ENCODE measurements around the gene CCDC24.
A peak's percentile ranks its signal among the peaks of the same experiment; 100 is the strongest.

Gene CCDC24

DNA sequence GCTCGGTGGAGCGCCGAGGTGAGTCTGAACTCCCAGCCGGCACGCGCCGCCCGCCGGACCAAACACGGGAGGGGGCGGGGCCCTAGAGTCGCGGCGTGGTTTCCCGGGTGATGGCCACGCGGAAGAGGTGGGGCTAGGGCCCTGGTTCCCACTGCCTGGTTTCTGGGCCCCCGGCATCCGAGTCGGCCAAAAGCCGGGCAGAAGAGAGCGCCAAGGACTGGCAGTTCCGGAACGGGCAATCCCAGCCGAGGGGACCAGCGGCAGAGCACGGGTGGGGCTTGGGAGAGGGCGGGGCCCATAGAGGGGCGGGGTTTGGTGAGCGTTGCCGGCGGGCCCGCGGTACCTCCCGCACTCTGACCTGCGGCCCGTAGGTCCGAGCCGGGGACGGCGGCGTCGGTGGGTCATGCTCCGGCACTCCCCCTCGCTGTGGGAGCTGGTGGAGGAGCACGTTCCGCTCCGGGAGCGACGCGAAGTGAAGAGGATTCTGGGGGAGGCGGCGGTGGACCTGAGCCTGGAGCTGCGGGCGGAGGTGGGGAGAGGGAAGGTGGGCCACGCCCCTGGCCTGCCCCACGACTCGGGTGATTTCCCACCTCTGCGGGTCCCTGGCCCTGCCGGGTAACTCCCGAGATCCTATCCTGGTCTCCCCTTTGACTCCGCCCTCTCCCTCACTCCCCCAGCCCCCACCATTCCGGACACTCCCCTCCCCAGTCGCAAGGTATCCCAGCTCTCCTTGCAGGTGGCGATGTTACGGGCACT, at the start of gene CCDC24:
Gene CCDC24 (plus strand): TSS at position 124 of the 756 bp plus-strand sequence. CDS start 280 bp downstream, at position 404.
- peak; percentile 74 for DNase-seq (ENCODE audit: low spot score)

DNA sequence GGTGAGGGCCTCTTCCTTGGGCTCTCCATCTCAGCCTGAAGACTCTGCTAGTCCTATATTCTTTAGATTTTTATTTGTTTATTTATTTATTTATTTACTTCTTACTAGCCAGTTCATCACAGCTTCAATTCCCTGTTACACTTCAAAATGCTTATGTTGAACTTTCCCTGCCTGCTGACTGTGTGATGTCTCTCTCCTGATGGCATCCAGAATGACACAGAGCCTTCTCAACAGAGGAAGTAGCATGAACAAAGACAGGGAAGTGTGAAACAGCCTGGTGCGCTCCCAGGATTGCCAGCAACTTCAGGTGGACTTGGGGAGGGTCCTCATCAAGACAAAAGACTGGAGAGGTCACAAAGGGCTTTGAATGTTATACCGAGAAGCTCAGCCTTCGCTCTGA, 49.0 kb upstream of the CCDC24 start:
- DNase-seq (ENCODE audit: low spot score) = no peak

DNA sequence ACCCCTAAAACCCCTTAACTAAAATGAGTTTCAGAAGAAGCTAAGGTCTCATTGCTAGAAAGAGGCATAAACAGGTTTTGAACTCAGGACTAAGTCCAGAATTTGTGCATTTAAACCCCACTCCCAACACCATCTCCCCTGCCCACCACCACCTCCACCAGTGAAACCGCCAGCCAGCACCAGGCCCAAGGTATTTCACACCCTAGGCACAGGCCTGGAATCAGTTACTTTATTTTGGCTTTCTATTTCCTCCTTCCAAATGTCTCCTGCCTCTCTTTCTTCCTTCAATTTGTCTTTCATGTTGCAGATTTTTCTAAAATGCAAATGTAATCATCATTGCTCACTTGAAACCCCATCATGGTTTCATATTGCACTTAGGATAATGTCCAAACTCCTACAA, 46.5 kb upstream of the CCDC24 start:
- DNase-seq (ENCODE audit: low spot score) = no peak

DNA sequence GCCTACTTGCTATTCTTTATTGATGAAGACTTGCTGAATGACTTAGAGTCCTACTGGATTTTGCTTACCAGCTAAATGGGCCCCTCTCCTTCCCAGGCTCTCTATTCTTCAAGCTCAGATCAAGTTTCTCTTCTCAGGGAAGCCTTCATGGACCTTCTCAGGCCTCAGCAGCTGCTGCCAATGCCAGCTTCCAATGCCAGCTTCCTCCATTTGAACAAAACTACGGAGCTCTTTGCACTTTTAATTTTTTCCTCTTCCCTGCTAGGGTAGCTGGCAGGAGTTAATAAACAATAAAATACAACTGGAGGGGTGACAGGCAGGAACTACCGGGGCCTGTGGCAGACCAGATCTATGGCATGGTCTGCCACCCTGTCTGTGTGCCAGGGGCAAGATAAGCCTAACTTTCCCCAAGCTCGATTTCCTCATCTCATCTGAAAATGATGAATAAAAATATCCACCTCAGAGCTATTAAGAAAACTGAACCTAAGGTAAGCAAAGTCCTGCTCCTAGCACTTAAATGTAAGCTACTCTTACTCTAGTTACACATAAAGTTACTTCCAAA, 45.6 kb upstream of the CCDC24 start:
- DNase-seq (ENCODE audit: low spot score) = no peak

DNA sequence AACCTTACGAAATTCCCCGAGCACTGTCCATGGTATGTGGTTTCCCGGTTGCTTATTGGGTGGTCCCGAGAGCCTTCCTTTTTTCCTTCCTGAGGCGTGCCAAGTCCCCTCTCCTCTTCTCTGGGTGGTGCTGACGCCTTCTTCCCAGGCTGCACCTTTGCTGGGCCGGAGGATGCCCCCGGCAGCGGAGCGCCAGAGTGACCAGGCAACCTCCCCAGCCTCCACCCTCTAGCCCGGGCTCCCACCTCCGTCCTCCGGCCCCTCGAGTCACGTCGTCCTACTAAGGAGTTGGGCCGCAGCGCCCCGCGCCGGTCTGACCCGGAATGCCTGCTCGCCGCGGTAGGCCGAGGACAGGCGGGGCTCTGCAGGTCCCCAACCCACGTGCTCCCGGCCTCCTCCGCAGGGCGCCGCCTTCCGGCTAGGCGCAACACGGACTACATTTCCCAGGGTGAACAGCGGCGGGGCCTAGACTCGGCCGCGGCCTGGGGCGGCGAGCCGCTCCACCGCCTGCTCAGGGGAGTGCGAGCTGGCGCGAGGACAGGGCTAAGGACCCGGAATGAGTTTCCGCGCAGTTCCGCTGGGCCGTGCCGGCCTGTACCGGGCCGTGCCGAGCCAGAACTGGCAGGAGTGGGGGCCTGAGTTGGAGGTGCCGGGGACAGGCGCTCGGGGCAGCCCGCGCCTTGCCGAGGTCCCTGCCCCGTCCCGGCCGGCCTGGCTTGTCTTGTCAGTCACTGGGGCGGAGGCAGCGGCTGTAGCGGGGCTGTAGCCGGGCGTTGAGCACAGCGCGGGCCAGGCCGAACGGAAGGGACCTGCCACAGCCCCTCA, 45.0 kb upstream of the CCDC24 start, which contains the start of gene IPO13:
Gene IPO13 (plus strand): TSS at position 715 of the 825 bp plus-strand sequence. CDS start 651 bp downstream, outside the sequence.
- peak; percentile 96 for DNase-seq (ENCODE audit: low spot score)

DNA sequence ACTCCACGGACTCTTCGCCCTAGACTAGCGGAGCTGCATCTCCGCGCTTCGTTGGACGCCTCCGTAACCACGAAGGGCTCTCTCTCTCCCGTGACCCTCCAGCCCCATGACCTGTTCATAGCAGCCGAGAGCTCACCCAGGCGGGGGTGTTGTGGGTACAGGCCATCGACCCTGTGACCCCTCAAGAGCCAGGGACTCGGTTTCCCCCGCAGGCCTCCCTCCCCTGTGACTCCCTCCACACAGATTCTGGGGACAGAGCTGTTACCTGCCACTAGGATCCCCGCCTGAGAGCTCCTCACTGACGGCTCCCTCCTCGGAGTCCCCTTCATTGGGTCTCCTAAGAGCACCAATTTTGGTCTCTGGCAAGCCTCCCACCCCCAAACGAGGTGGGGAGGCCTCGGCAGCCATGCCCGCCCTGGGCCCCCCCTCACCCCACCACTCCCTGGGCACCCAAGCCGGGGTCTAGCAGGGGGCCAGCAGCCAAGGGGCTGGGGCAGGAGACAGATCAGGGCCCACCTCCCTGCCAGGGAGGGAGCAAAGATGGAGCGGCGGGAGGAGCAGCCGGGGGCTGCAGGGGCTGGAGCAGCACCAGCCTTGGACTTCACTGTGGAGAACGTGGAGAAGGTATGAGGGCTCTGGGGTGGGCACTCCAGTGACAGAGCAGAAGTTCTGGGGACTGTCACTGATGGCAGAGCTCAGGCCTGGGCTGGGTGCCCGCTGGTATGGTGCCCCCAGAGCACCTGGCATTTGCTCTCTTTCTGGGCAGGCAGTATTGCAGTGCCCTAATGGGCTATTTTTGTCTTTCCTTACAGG, 44.1 kb upstream of the CCDC24 start:
- DNase-seq (ENCODE audit: low spot score) = no peak

DNA sequence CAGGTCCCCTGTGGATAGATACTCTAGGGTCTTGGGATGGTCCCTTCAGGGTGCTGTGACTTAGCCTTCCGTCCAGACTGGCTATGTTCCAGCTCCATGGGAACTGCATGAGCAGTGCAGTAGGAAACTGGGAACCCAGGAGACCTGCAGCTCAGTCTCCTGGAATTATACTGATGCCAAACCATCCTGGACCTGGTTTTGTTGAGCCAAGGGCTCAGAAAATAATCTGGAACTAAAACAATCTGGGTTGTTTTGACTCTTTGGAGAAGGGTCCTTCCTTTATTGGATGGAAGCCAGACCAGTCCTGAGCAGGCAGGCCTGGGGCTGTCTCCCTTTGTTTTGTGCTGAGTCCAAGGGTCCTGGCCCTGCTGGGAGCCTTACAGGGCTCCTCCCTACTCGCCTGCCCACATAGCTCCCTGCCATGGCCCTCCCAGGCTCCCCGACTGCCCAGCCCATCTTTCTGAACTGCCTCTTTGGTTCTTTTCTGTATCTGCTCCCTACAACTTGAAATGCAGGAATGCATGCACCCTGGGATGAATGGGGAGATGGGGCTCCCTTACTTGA, 43.4 kb upstream of the CCDC24 start:
- DNase-seq (ENCODE audit: low spot score) = no peak

DNA sequence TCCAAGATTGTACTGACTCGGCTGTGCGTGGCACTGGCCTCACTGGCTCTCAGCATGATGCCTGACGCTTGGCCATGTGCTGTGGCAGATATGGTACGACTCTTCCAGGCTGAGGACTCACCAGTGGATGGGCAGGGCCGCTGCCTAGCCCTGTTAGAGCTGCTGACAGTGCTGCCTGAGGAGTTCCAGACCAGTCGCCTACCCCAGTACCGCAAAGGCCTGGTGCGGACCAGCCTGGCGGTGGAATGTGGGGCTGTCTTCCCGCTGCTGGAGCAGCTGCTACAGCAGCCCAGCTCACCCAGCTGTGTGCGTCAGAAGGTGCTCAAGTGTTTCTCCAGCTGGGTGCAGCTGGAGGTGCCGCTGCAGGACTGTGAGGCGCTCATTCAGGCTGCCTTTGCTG, 41.7 kb upstream of the CCDC24 start:
- DNase-seq (ENCODE audit: low spot score) = no peak

DNA sequence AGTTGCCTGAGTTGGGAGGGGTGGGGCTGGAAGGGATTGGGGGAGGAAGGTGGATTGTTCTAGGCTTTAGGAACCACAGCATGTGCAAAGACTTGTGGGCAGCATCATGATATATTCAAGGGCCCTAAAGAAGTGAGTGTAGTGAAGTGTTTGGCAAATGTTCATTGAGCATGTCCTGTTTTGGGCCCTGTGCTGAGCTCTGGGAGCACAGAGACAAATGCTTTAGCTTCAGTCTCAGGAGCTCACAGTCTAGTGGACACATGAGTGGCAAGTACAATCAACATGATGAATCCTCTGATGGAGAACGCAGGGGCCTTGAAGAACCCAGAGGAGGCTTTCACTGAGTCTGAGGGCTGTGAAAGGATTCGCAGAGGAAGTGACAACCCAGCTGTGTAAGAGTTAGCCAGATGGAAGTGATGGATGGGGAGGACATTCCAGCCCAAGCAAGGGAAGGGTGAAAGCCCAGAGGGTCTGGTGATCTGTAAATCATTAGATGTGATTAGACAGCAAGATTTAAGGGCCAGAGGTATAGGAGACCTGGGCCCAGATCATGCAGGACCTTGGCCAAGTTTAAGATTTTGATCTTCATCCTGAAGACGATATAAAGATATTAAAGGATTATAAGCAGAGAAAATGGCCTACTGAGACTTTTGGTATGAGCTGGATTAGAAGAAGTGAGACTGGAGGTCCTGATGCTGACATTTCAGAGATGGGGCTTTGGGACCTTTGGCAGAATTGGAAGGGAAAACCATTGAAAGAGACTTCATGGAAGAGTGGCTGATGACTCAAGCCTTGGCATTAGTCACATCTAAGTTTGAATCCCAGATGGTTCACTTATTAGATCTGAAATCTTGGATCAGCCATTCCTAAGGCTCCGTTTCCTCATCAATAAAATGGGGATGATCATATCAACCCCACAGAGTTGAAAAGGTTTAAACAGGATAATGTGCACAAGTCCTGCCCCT, 40.1 kb upstream of the CCDC24 start:
- DNase-seq (ENCODE audit: low spot score) = no peak

DNA sequence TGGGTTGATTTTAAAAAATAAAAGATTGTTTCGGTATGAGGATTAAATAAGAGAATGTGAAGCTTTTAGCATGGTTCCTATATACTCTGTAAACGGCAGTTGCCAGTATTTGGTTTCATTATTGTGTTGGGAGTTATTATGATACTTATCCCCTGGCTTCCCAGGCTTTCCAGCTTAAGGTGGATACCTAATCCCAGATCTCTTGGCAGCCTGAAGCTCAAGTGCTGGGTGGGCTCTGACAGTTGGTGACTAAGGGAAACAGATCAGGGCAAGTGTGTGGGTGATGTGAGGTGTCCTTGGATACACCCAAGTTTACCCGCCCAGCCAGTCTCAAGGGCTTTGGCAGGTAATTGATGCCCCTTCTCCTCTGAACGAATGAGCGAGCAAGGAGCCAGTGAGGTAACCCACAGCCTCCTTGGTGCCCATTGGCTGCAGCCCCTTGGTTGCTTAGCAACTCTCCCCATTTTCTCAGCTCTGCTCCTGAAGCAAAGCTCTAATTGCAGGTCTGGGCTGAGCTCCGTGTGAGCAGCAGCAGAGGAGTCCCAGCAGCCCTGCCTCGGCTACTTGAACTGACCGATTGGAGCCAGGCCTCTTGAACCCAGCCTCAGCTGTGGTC, 38.6 kb upstream of the CCDC24 start:
- DNase-seq (ENCODE audit: low spot score) = no peak

DNA sequence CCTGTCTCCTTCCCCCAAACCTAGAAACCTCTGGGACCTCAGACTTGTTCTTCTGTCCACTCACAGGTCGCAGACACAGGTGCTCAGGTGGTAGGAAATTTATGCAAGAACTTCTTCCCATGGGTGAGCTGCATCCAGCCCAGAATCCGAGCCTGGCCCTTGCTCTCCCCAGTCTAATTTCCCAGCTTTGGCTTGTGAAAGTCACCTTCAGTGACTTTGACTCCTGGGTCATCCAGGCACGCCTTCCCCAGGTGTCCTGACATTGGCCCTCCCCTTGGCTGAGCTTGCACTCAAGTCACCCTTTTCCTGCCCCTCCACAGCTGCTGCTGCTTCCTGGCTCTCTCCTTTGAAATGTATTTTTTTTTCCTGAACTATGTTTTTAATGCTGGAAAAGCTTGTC, 38.0 kb upstream of the CCDC24 start:
- no peak for DNase-seq (ENCODE audit: low spot score)

DNA sequence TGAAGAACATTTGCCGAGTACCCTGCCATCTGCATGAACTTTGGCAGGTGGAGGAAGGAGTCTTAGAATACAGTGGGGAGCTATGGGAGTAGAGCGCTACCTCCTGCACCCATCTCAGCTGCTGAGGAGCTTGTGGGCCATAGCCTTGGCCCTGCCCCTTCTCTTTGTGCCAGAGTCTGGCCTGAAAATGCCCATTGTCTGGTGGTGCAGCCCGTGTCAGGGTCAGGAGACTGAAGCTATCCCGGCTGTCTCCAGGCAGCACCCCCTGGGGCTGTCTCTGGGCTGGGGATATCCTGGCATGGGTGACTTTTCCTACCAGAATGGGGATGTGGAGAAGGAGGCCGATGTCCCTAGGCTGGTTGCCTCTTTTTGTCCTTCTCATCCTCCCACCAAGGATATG, 37.4 kb upstream of the CCDC24 start:
- DNase-seq (ENCODE audit: low spot score) = no peak

DNA sequence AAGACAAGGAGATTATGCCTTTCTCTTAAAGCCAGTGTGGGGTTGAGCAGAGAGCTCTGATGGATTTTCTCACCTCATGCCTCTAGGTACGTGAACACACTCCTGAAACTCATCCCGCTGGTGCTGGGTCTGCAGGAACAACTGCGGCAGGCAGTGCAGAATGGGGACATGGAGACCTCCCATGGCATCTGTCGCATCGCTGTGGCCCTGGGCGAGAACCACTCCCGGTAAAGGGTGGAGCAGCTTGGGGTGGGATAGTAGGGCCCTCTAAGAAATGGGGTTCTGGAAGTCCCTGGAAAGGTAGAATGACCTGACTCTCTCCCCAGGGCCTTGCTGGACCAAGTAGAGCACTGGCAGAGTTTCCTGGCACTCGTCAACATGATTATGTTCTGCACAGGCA, 35.2 kb upstream of the CCDC24 start:
- DNase-seq (ENCODE audit: low spot score) = no peak

DNA sequence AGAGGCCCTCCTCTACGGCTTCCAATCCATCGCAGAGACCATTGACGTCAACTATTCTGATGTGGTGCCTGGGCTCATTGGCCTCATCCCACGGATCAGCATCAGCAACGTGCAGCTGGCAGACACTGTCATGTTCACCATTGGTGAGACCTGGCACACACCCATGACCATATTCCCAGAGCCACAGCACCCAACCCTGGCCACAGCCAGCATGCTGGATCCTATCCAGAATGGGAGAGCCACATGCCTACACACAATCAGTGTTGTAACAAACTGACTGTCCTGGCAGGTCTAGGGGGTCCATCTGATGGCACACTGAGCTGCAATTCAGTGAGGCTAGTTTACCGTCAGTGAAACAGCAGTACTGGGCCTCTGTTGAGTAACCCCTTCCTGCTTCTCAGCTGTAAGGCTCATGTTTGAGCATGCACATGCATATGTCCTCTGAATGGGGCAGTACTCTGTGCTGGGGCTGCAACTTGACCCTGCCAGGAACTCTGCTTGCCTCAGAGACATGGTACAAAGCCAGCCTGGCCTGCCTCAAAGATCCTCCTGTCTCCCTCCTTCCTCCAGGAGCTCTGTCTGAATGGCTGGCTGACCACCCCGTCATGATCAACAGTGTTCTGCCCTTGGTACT, 33.9 kb upstream of the CCDC24 start:
- no peak for DNase-seq (ENCODE audit: low spot score)

DNA sequence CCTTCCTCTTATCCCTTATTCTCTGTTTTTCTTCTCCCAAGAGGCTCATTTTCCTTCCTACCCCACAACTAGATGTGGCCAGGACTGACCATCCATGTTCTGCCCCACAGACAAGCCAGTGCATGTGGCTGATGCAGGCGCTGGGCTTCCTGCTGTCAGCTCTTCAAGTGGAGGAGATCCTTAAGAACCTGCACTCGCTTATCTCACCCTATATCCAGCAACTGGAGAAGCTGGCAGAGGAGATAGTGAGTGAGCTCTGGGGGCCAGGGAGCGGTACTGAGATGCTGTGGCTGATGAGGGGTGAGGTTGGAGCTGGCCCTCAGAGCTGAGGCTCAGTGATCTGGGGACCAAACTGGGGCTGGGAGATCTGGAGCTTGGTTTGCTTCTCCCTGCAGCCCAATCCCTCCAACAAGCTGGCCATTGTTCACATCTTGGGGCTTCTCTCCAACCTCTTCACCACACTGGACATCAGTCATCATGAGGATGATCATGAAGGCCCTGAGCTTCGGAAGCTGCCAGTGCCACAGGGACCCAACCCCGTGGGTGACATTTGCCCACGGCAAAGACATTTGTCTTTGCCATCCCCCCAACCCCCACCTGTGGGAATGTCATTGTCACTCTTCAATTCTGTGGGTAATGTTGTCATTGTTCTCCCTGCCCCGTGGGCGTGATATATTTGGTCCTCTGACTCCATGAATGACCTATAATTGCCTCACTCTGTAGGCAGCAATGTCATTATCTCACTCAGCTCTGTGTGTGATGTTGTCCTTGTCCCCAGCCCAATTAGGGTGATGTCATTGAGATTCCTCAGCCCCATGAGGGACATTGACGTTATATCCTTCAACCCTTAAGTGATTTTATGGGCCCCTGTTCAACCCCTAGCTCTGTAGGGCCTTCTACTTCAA, 32.8 kb upstream of the CCDC24 start:
- DNase-seq (ENCODE audit: low spot score) = no peak

DNA sequence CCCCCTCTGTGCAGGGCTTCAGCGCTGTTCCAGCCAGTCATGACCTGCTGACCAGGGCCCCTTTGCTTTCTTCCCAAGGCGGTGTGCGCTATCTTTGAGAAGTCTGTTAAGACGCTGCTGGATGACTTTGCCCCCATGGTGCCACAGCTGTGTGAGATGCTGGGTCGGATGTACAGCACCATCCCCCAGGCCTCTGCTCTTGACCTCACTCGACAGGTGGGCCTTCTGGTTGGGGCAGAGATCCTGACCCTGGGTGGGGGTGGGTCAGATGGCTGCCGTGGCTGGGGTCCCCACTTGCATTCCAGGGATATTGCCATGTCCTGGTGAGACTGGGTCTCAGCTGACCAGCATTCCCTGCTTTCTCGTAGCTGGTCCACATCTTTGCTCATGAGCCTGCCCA, 30.6 kb upstream of the CCDC24 start:
- no peak for DNase-seq (ENCODE audit: low spot score)

DNA sequence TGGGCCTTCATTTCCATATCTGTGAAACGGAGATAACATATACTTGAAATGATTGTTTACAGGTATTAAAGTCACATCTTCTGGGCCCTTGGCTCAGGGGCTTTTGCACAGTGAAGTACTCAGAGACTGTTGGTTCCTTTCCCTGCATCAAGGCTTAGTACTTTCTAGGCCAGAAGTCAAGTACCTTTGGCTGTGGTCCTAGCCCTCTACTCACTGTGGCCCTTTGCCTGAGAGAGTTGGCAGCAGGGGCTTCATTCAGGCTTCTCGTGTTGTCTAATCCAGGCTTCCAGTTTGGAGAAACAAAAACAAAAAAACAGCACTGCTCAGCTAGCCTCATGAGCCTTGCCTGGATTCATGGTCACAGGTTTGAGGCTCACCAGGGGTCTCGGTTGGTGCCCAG, 29.7 kb upstream of the CCDC24 start:
- DNase-seq (ENCODE audit: low spot score) = no peak

DNA sequence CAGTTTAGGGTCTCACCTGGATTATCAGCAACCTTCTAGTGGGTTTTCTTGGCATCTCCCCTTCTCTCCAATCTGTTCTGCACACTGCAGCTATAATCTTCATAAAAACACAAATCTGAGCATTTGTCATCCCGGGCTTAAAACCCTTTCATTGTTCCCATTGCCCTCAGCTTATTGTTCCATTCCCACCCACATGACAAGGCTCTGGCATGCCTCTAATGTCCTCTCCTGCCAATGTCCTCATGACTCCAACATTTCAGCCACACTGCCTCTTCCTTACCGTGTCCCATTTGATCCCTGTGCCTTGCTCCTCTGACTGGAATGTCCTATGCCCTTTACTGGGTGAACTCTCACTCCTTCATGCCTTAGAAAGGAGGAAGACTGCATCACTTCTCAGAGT, 29.1 kb upstream of the CCDC24 start:
- no peak for DNase-seq (ENCODE audit: low spot score)

DNA sequence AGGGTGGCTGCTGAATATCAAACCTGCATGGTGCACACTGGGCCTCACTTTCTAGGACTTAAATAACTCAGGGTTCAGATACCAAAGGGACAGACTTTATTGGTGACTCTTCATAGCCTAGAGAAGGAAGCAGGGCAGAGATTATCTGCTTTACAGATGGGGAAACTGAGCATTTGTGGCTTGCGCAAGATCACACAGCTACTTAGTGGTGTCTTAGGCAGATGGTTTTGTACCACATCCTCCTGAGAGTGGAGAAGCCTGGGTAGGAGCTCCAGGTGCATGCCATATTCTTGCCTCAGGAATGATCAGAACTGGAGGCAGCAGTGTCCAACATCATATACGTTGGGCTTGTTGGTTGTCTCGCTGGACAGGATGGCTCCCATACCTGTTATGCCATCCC, 28.4 kb upstream of the CCDC24 start:
- no peak for DNase-seq (ENCODE audit: low spot score)
